SJCRH30 (cell line): ENCODE results near the gene NUMA1. TPM values are rescaled to one million over a fixed set of nuclear protein-coding genes. Genes with fewer than 3 reads are reported as not detected.

ENCODE experiments used
- DNase-seq, 2 experiments: peaks; one replicate each; pipeline ENCODE4 v3.0.0-alpha.2; 2015 to 2020
- H3K27ac ChIP-seq: fragments of 250-450 bp; sonication (Bioruptor Pico); 2 replicates; pipeline ENCODE4 v1.5.1; 2020; ENCODE audit warnings: mild to moderate bottlenecking, moderate library complexity
- H3K27me3 ChIP-seq: fragments of 250-450 bp; sonication (Bioruptor Pico); 2 replicates; pipeline ENCODE4 v1.5.1; 2020; ENCODE audit warnings: mild to moderate bottlenecking, moderate library complexity
- H3K36me3 ChIP-seq: fragments of 250-450 bp; sonication (Bioruptor Pico); 2 replicates; pipeline ENCODE4 v1.5.1; 2020; ENCODE audit warnings: mild to moderate bottlenecking, moderate library complexity
- H3K4me1 ChIP-seq: fragments of 250-450 bp; sonication (Bioruptor Pico); 2 replicates; pipeline ENCODE4 v1.5.1; 2020; ENCODE audit warnings: mild to moderate bottlenecking, moderate library complexity
- H3K4me3 ChIP-seq: fragments of 250-450 bp; sonication (Bioruptor Pico); 2 replicates; pipeline ENCODE4 v1.5.1; 2020; ENCODE audit warnings: mild to moderate bottlenecking, moderate library complexity
- H3K9me3 ChIP-seq: fragments of 250-450 bp; sonication (Bioruptor Pico); replicated peaks from 2 replicates; pipeline ENCODE4 v1.5.1; 2020; ENCODE audit warnings: mild to moderate bottlenecking, moderate library complexity
- total RNA-seq: library from RNA; depleted of rRNA; stranded (reverse); fragments of >200 nt; shearing (Covaris generic); gene quantifications from 2 replicates; pipeline ENCODE4 v1.2.3, GENCODE V29; 2014

Gene NUMA1
- total RNA-seq, 1 experiment from 2014 or later = 162 TPM

GRCh38 chr11:71998649-71999310, 81.6 kb downstream of the NUMA1 start, which contains the start of gene IL18BP:
IL18BP (plus strand) TSS chr11:71998909; CDS start chr11:71999985, 1,076 bp downstream.
- Histone ChIP-seq H3K27me3 (no peaks in the 10 kb centered on the region), H3K36me3 (peaks cover 27% of the 10 kb centered on the region; the same call in 1 of the 2 replicates), H3K4me1 (no peaks in the 10 kb centered on the region), H3K4me3 (no peak within 1 kb of the TSS), H3K27ac (no peak within 1 kb of the TSS), H3K9me3 (no peaks in the 10 kb centered on the region)
- no peak for DNase-seq

- Histone ChIP-seq H3K4me1 (no peaks in the 10 kb centered on the region), H3K27ac (no peak overlapping the region), H3K36me3 (peaks cover 20% of the 10 kb centered on the region; the same call in 1 of the 2 replicates), H3K4me3 (no peak overlapping the region), H3K27me3 (no peaks in the 10 kb centered on the region), H3K9me3 (no peaks in the 10 kb centered on the region)
- no peak for DNase-seq
These were observed 82.3 kb downstream of the NUMA1 start for GRCh38 chr11:71998061-71998460.

- Histone ChIP-seq H3K4me3 (no peak overlapping the region), H3K4me1 (no peaks in the 10 kb centered on the region), H3K27me3 (no peaks in the 10 kb centered on the region), H3K9me3 (no peaks in the 10 kb centered on the region), H3K36me3 (peaks cover 15% of the 10 kb centered on the region; the same call in 1 of the 2 replicates), H3K27ac (no peak overlapping the region)
- DNase-seq = no peak
These were observed 82.7 kb downstream of the NUMA1 start for GRCh38 chr11:71997594-71997993.

GRCh38 chr11:71996946-71997345, 83.4 kb downstream of the NUMA1 start:
- H3K9me3 ChIP-seq = no peaks in the 10 kb centered on the region
- no peaks in the 10 kb centered on the region for H3K27me3 ChIP-seq
- H3K36me3 ChIP-seq = peaks cover 13% of the 10 kb centered on the region; the same call in 1 of the 2 replicates
- H3K4me3 ChIP-seq = no peak overlapping the region
- no peaks in the 10 kb centered on the region for H3K4me1 ChIP-seq
- H3K27ac ChIP-seq = no peak overlapping the region
- no peak for DNase-seq

GRCh38 chr11:71996517-71996916, 83.8 kb downstream of the NUMA1 start:
- no peak overlapping the region for H3K4me3 ChIP-seq
- no peak for DNase-seq
- no peaks in the 10 kb centered on the region for H3K4me1 ChIP-seq
- H3K9me3 ChIP-seq = no peaks in the 10 kb centered on the region
- no peak overlapping the region for H3K27ac ChIP-seq
- peaks cover 10% of the 10 kb centered on the region; the same call in 1 of the 2 replicates for H3K36me3 ChIP-seq
- H3K27me3 ChIP-seq = no peaks in the 10 kb centered on the region

GRCh38 chr11:71995726-71996291, 84.5 kb downstream of the NUMA1 start:
- Histone ChIP-seq H3K27me3 (no peaks in the 10 kb centered on the region), H3K9me3 (no peaks in the 10 kb centered on the region), H3K36me3 (peaks cover 3% of the 10 kb centered on the region; the same call in 1 of the 2 replicates), H3K4me3 (no peak overlapping the region), H3K4me1 (no peaks in the 10 kb centered on the region), H3K27ac (no peak overlapping the region)
- no peak for DNase-seq

- H3K27ac ChIP-seq = no peak overlapping the region
- H3K36me3 ChIP-seq = 0 out of 2 replicates have a peak, but pooled peaks cover 4% of the 10 kb centered on the region
- no peak for DNase-seq
- H3K27me3 ChIP-seq = no peaks in the 10 kb centered on the region
- no peaks in the 10 kb centered on the region for H3K9me3 ChIP-seq
- no peak overlapping the region for H3K4me3 ChIP-seq
- no peaks in the 10 kb centered on the region for H3K4me1 ChIP-seq
These were observed 85.6 kb downstream of the NUMA1 start for GRCh38 chr11:71994786-71995185.

- no peaks in the 10 kb centered on the region for H3K27me3 ChIP-seq
- H3K9me3 ChIP-seq = no peaks in the 10 kb centered on the region
These were observed 88.1 kb downstream of the NUMA1 start for GRCh38 chr11:71992136-71992730.

GRCh38 chr11:71991494-71991893, 88.8 kb downstream of the NUMA1 start:
- no peaks in the 10 kb centered on the region for H3K27me3 ChIP-seq
- no peaks in the 10 kb centered on the region for H3K4me1 ChIP-seq
- no peak for DNase-seq
- H3K4me3 ChIP-seq = no peak overlapping the region
- no peak overlapping the region for H3K27ac ChIP-seq
- H3K36me3 ChIP-seq = 0 out of 2 replicates have a peak, but pooled peaks cover 4% of the 10 kb centered on the region
- H3K9me3 ChIP-seq = no peaks in the 10 kb centered on the region

More at GRCh38 chr11:71992136-71992730, 88.1 kb downstream of the NUMA1 start:
- no peak overlapping the region for H3K27ac ChIP-seq
- no peak overlapping the region for H3K4me3 ChIP-seq
- H3K4me1 ChIP-seq = no peaks in the 10 kb centered on the region
- DNase-seq = no peak
- 0 out of 2 replicates have a peak, but pooled peaks cover 4% of the 10 kb centered on the region for H3K36me3 ChIP-seq

GRCh38 chr11:71990701-71991100, 89.6 kb downstream of the NUMA1 start:
- Histone ChIP-seq H3K27me3 (no peaks in the 10 kb centered on the region), H3K27ac (no peak overlapping the region), H3K36me3 (peaks cover 4% of the 10 kb centered on the region; the same call in 1 of the 2 replicates), H3K4me3 (no peak overlapping the region), H3K4me1 (no peaks in the 10 kb centered on the region), H3K9me3 (no peaks in the 10 kb centered on the region)
- DNase-seq = no peak

GRCh38 chr11:71988050-71988449, 92.3 kb downstream of the NUMA1 start:
- no peaks in the 10 kb centered on the region for H3K27me3 ChIP-seq
- no peak overlapping the region for H3K4me3 ChIP-seq
- peaks cover 10% of the 10 kb centered on the region for H3K36me3 ChIP-seq
- H3K4me1 ChIP-seq = no peaks in the 10 kb centered on the region
- DNase-seq = no peak
- H3K27ac ChIP-seq = no peak overlapping the region
- H3K9me3 ChIP-seq = no peaks in the 10 kb centered on the region

GRCh38 chr11:71987521-71987920, 92.8 kb downstream of the NUMA1 start:
- no peak for DNase-seq
- Histone ChIP-seq H3K27me3 (no peaks in the 10 kb centered on the region), H3K36me3 (peaks cover 10% of the 10 kb centered on the region), H3K4me1 (no peaks in the 10 kb centered on the region), H3K4me3 (no peak overlapping the region), H3K9me3 (no peaks in the 10 kb centered on the region), H3K27ac (no peak overlapping the region)

GRCh38 chr11:71986131-71986530, 94.2 kb downstream of the NUMA1 start:
- no peak for DNase-seq
- Histone ChIP-seq H3K36me3 (peaks cover 10% of the 10 kb centered on the region), H3K27ac (no peak overlapping the region), H3K4me3 (no peak overlapping the region), H3K4me1 (no peaks in the 10 kb centered on the region), H3K27me3 (no peaks in the 10 kb centered on the region), H3K9me3 (no peaks in the 10 kb centered on the region)

- H3K36me3 ChIP-seq = peaks cover 19% of the 10 kb centered on the region
- no peaks in the 10 kb centered on the region for H3K27me3 ChIP-seq
- no peaks in the 10 kb centered on the region for H3K4me1 ChIP-seq
- H3K4me3 ChIP-seq = no peak overlapping the region
- H3K9me3 ChIP-seq = no peaks in the 10 kb centered on the region
- H3K27ac ChIP-seq = no peak overlapping the region
- DNase-seq = no peak
These were observed 100.7 kb downstream of the NUMA1 start for GRCh38 chr11:71979602-71980001.

GRCh38 chr11:71979094-71979493, 101.2 kb downstream of the NUMA1 start:
- Histone ChIP-seq H3K27ac (no peak overlapping the region), H3K36me3 (peaks cover 19% of the 10 kb centered on the region), H3K27me3 (no peaks in the 10 kb centered on the region), H3K4me3 (no peak overlapping the region), H3K9me3 (no peaks in the 10 kb centered on the region), H3K4me1 (no peaks in the 10 kb centered on the region)
- DNase-seq = no peak
